Posterior cingulate gyrus (tissue), 11 donors: ENCODE measurements around the gene FAM3A.

Experiments used
- DNase-seq, 10 donors: peaks; one replicate each; pipeline versions ENCODE4 v3.0.0 to v3.0.0-alpha.2; 2020 to 2021; ENCODE audit warnings: mixed read lengths in 3 of 10
- intact Hi-C: fragments of 100-400 bp; cut with DNase I; formaldehyde crosslinking; loops from one replicate; pipeline ENCODE4 v1.15.1; 2023

The FAM3A gene

DNA sequence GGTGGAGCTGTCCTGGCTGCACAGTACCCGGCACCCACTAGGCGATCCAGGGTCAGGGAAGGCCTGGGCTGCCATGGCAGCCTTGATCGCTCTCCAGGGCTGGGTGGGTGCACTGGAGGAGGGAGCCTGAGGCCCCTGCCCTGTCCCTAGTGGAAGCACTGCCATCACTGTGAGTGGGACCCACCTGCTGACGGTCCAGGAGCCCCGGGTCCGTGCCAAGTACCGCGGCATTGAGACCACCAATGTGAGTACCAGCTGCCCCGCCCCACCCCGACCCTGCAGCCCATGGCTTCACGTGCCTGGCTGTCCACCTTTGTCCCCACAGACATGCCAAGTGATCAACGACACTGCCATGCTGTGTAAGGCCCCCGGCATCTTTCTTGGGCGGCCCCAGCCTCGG lies 49.1 kb downstream of the FAM3A start:
- DNase-seq = peak in 1 of 10 donors; percentile 53
- intact Hi-C loops = no loop called here

GRCh38 chrX:154466036-154466435 lies 50.0 kb downstream of the FAM3A start:
- DNase-seq = no peak
- intact Hi-C loops = no loop called here

- no peak for DNase-seq
- intact Hi-C loops = no loop called here
These were observed 50.4 kb downstream of the FAM3A start for GRCh38 chrX:154465601-154466000.

GRCh38 chrX:154464806-154465365 lies 51.1 kb downstream of the FAM3A start:
- intact Hi-C loops = no loop called here
- no peak for DNase-seq

DNA sequence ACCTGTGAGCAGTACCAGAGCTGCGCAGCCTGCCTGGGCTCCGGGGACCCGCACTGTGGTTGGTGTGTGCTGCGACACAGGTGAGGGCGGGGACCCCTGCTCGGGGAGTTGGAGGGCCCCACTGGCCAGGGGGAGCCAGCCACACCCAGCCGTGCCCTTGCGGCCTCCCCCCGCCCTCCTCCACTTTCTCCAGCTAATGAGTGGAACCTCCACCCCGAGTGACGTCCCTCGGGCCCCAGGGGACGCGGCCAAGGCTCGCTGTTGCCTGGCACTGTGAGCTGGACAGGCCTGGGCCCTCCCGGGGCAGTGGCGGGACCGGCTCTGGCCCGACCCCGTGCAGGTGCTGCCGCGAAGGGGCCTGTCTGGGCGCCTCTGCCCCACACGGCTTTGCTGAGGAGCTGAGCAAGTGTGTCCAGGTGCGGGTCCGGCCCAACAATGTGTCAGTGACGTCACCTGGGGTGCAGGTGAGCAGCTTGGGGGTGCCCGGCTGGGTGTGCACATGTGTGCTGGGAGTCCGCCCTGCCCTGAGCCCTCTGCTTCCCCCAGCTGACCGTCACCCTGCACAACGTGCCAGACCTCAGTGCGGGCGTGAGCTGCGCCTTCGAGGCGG lies 52.3 kb downstream of the FAM3A start:
- intact Hi-C loops = no loop called here
- DNase-seq = no peak

- DNase-seq = peak in 2 of 10 donors; percentile 50
- intact Hi-C loops = no loop called here
These were observed 53.6 kb downstream of the FAM3A start for GRCh38 chrX:154462396-154462795.

DNA sequence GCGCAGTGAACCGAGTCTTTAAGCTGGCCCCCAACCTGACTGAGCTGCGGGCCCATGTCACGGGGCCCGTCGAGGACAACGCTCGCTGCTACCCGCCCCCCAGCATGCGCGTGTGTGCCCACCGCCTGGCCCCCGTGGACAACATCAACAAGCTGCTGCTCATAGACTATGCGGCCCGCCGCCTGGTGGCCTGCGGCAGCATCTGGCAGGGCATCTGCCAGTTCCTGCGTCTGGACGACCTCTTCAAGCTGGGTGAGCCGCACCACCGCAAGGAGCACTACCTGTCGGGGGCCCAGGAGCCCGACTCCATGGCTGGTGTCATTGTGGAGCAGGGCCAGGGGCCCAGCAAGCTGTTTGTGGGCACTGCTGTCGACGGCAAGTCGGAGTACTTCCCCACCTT lies 55.7 kb downstream of the FAM3A start:
- intact Hi-C loops = no loop called here
- DNase-seq = no peak

DNA sequence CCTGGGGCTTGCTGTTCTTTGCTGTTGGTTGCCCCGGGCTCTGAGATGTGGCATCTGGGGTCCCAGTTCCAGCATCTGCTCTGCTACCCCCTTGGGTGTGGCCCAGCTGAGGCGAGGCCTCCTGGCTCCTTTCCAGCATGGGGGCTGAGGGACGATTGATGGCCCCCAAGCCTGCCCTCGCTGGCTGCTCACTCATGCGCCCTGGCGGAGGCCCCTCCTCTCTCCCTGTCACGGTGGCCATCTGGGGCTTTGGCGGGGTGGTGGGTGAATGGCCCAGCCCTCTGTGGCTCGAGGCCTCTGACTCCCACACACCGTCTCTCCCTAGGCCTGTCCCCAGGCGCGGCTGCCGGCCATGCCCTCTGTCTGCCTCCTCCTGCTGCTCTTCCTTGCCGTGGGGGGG lies 56.2 kb downstream of the FAM3A start:
- DNase-seq = no peak

DNA sequence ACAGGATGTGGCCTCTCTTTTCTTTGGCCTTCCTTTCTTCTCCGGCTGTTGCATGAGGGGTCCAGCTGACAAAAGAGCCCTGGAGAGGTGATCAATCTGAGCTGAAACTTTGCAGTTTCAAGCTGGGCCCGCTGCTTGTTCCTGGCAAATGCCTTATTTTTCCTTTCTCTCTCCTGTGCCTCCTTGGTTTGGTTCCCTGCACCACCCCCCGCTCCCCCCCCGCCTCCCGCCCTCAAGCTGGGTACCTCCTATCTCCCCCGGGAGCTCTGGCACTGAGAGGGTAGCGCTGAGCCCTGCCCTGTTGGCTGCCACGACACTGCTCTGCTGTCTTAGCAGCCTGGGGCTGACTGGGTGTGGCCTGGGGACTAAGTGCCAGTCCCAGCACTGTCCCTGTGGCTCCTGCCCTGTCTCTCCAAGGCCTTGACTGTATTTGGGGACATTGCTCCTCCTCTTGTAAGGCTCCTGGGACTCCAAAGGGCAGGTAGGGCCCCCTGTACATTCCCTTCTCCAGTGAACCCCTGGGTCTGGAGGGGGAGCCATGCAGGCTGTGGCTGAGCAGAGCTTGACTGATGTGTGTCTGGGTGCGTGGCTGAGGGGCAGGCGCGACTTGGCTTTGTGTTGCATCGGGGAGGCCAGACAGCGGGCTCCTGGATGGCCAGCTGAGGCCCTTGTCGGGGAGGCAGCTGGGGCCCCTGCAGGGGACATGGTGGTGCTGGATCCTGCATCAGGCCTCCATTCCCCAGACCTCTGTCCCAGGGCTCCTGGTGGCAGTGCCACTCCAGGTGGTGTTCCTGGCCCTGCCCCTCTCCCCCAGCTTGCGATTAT lies 56.9 kb downstream of the FAM3A start:
- DNase-seq = peak in 1 of 10 donors; percentile 27
- intact Hi-C loops = no loop called here

More for the DNA sequence above, 56.2 kb downstream of the FAM3A start:
- intact Hi-C loops = no loop called here

DNA sequence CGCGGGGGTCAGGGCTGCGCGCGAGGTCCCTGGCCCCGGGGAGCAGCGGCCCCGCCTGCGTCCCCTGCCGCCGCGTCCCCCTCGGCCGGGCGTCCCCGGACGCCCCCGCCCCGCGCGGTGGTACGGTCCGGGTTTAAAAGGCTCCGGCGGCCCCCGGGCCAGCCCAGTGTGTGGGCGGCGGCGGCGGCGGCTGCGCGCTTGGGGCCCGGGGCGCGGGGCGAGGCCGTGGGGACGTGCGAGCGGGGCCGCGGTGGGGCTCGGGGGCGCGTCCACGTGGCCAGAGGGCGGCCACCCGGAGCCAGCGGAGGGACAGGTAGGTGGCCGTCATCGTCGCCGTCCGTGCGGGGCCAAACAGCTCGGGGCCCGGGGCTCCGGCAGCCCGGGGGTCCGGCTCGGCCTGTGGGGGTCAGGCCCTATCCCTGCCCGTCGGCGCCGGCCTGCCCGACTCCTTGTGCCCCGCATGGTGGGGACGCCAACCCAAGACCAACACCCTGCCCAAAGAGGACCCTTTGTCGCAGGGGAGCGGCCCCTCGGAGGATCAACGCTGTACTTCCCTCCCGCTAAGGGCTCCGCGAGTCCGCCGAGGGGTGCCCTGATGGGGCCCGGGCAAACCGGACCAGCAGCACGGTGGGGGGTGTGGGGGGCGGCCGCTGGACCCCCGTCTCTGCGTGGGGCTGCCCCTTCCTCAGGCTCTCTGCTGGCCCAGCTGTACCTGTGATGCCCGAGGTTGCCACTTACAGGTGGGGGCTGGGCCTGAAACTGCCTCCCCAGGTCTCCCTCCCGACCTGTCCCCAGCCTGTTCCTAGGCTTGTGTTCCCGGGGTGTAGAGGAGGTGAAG lies 57.7 kb downstream of the FAM3A start, which contains the start of gene PLXNA3:
Gene PLXNA3 (plus strand): TSS at position 166 of the 838 bp plus-strand sequence. CDS start 1,903 bp downstream, outside the sequence.
- DNase-seq = peak in 5 of 10 donors; percentile 26 to 91 (median 47)
- intact Hi-C loops = no loop called here

DNA sequence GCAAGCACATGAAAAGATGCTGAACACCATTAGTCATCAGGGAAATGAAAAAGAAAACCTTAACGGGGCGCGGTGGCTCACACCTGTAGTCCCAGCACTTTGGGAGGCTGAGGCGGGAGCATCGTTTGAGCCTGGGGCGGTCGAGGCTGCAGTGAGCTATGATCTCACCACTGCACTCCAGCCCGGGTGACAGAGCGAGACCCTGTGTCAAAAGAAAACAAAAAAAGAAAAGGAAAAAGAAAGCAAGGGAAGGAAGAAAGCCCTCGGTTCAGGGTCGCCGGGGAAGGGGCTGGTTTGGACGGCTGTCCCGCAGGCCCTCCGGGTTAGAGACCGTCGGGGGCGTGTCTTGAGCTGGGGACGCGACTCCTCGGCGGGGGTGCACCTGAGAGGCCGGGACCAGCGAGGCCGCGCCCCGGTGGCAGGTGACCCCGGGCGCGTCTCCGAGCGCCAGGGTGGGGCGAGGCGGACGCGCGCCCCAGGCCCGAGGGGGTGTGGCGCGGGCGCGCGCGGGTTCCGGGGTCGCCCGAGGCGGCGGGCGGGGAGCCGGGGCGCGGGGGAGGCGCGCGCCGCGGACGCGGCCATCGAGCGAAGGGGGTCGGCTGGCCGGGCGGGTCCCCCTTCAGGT lies 58.4 kb downstream of the FAM3A start:
- DNase-seq = peak in 1 of 10 donors; percentile 28

More for the DNA sequence above, 58.4 kb downstream of the FAM3A start:
- intact Hi-C loops = no loop called here
